ENCODE results near the gene ZNF618. TPM values are rescaled to one million over a fixed set of nuclear protein-coding genes. Genes with fewer than 3 reads are reported as not detected.
"Not testable (repeated sequence)": the region's sequence is repeated elsewhere in the genome, so short reads cannot be mapped to it uniquely, and the experiment has no call there.

ZNF618 gene
- total RNA-seq, 1 experiment from 2014 or later, result 3.4 TPM

- no peak for DNase-seq (ENCODE audit: low spot score)
These were observed 205.4 kb downstream of the ZNF618 start for GRCh38 chr9:114081441-114082016.

GRCh38 chr9:114082017-114082762, 206.1 kb downstream of the ZNF618 start:
- peak; percentile 80 for DNase-seq (ENCODE audit: low spot score)

GRCh38 chr9:114082763-114083412, 206.8 kb downstream of the ZNF618 start:
- not testable (repeated sequence) for DNase-seq (ENCODE audit: low spot score)

GRCh38 chr9:114083666-114084065, 207.6 kb downstream of the ZNF618 start:
- DNase-seq (ENCODE audit: low spot score), result no peak

- DNase-seq (ENCODE audit: low spot score), result no peak
These were observed 208.4 kb downstream of the ZNF618 start for GRCh38 chr9:114084282-114085073.

GRCh38 chr9:114085387-114085789, 209.3 kb downstream of the ZNF618 start:
- no peak for DNase-seq (ENCODE audit: low spot score)

GRCh38 chr9:114086009-114086408, 209.9 kb downstream of the ZNF618 start:
- DNase-seq (ENCODE audit: low spot score), result no peak

- DNase-seq (ENCODE audit: low spot score), result no peak
These were observed 210.5 kb downstream of the ZNF618 start for GRCh38 chr9:114086607-114087006.

- DNase-seq (ENCODE audit: low spot score), result no peak
These were observed 211.6 kb downstream of the ZNF618 start for GRCh38 chr9:114087721-114088120.

GRCh38 chr9:114088571-114089170, 212.6 kb downstream of the ZNF618 start:
- no peak for DNase-seq (ENCODE audit: low spot score)

GRCh38 chr9:114089206-114089840, 213.2 kb downstream of the ZNF618 start:
- DNase-seq (ENCODE audit: low spot score), result no peak

- no peak for DNase-seq (ENCODE audit: low spot score)
These were observed 214.7 kb downstream of the ZNF618 start for GRCh38 chr9:114090798-114091197.

- no peak for DNase-seq (ENCODE audit: low spot score)
These were observed 215.6 kb downstream of the ZNF618 start for GRCh38 chr9:114091711-114092110.

- no peak for DNase-seq (ENCODE audit: low spot score)
These were observed 216.2 kb downstream of the ZNF618 start for GRCh38 chr9:114092336-114092735.

GRCh38 chr9:114093031-114093471, 216.9 kb downstream of the ZNF618 start:
- DNase-seq (ENCODE audit: low spot score), result no peak

GRCh38 chr9:114093761-114094505, 217.8 kb downstream of the ZNF618 start:
- DNase-seq (ENCODE audit: low spot score), result no peak

GRCh38 chr9:114094971-114095370, 218.9 kb downstream of the ZNF618 start:
- no peak for DNase-seq (ENCODE audit: low spot score)

GRCh38 chr9:114096041-114096511, 220.0 kb downstream of the ZNF618 start:
- DNase-seq (ENCODE audit: low spot score), result no peak

- DNase-seq (ENCODE audit: low spot score), result no peak
These were observed 220.9 kb downstream of the ZNF618 start for GRCh38 chr9:114096866-114097612.

GRCh38 chr9:114097613-114098020, 221.5 kb downstream of the ZNF618 start:
- DNase-seq (ENCODE audit: low spot score), result no peak
